ENCODE results near the gene EIF2S2.

GRCh38 chr20:34089655-34090345 lies 22.2 kb downstream of the EIF2S2 start:
- no peak for TF ChIP-seq EZH2 (IDR thresholded peaks at IDR 0.05; ENCODE audit: insufficient read depth, poor library complexity, severe bottlenecking)
- TF ChIP-seq EZH2phosphoT487 (IDR thresholded peaks at IDR 0.05; ENCODE audit: insufficient read depth, low read depth): no peak

All from GM23248 (cell line).